HCT116 (cell line): ENCODE measurements around the gene C9orf50. TPM values are rescaled to one million over a fixed set of nuclear protein-coding genes. Genes with fewer than 3 reads are reported as not detected.

ENCODE experiments used
- ATAC-seq: fragments of 200-7000 bp; cut with Tn5 transposase; 2 replicates; pipeline ENCODE4 v1.9.1; 2020; ENCODE audit warnings: mild to moderate bottlenecking, moderate library complexity
- BruUV-seq: library from RNA; stranded (reverse); fragments of 400-500 nt; replicated peaks from 2 replicates; lab custom pipeline; 2021; lab: Mats Ljungman, UMichigan
- CTCF ChIA-PET: fragments of 300-600 bp; sonication (Branson Sonifier 250); formaldehyde crosslinking; loops from one replicate; lab custom pipeline; 2021; ENCODE audit warnings: antibody characterized with exemption; lab: Charles Lee
- POLR2A ChIA-PET: fragments of 300-600, 350-600 bp; sonication (Branson Sonifier 250); formaldehyde crosslinking; loops from one replicate; lab custom pipeline; 2021; ENCODE audit warnings: antibody characterized with exemption; lab: Charles Lee
- RAD21 ChIA-PET, 2 experiments: fragments of 300-600 bp; sonication (Branson Sonifier 250); formaldehyde crosslinking; loops; one replicate each; lab custom pipeline; 2023; ENCODE audit warnings: low total read pairs in 2 of 2; ENCODE audit not compliant: uncharacterized antibody in 2 of 2, unreplicated experiment in 2 of 2, low non-redundant PET in 1 of 2; lab: Charles Lee
- DNase-seq: peaks from one replicate; pipeline ENCODE4 v3.0.0-alpha.2; 2010; ENCODE audit warnings: low read depth, low spot score
- H2AFZ ChIP-seq: fragments of 200-600 bp; shearing (Covaris generic), sonication (generic); 2 replicates; pipeline ENCODE4 v1.6.1; 2017; ENCODE audit warnings: low read depth, mixed run types, mixed read lengths, antibody characterized with exemption, low read length; ENCODE audit not compliant: poor library complexity, severe bottlenecking
- H3K27ac ChIP-seq: 2 replicates; pipeline ENCODE4 v1.5.1; 2012; ENCODE audit warnings: low read depth, low read length
- H3K27me3 ChIP-seq: fragments of 200-600 bp; sonication (generic); 2 replicates; pipeline ENCODE4 v1.6.1; 2016; ENCODE audit warnings: mixed run types, low read length, mixed read lengths; ENCODE audit not compliant: insufficient read depth
- H3K36me3 ChIP-seq, 2 experiments: fragments of 200-500 bp in 1 of 2; fragments of 200-600 bp in 1 of 2; sonication (Bioruptor generic) in 1 of 2; sonication (generic) in 1 of 2; 2 replicates each; pipeline versions ENCODE4 v1.5.1 to v1.6.1; 2014 to 2016; ENCODE audit warnings: low read length in 2 of 2, inconsistent platforms in 1 of 2, mixed read lengths in 1 of 2, mixed run types in 1 of 2; ENCODE audit not compliant: insufficient read depth in 2 of 2, control insufficient read depth in 1 of 2
- H3K4me1 ChIP-seq, 2 experiments: fragments of 200-600 bp in 1 of 2; sonication (generic) in 1 of 2; 2 replicates each; pipeline versions ENCODE4 v1.5.1 to v1.6.1; 2012 to 2017; ENCODE audit warnings: low read length in 2 of 2, inconsistent platforms in 1 of 2, mild to moderate bottlenecking in 1 of 2, mixed read lengths in 1 of 2, mixed run types in 1 of 2, moderate library complexity in 1 of 2; ENCODE audit not compliant: insufficient read depth in 2 of 2, control insufficient read depth in 1 of 2
- H3K4me2 ChIP-seq: fragments of 200-600 bp; sonication (generic); 2 replicates; pipeline ENCODE4 v1.6.1; 2017; ENCODE audit warnings: mixed run types, low read length, mixed read lengths
- H3K4me3 ChIP-seq, 2 experiments: fragments of 200-600 bp in 1 of 2; sonication (generic) in 1 of 2; replicated peaks in 1 of 2; 2 replicates each; pipeline ENCODE4 v1.5.1; 2011 to 2016; ENCODE audit warnings: low read length in 2 of 2, control low read depth in 1 of 2, low read depth in 1 of 2, mild to moderate bottlenecking in 1 of 2, mixed read lengths in 1 of 2, mixed run types in 1 of 2
- H3K79me2 ChIP-seq: fragments of 200-600 bp; sonication (generic); 2 replicates; pipeline ENCODE4 v1.6.1; 2017; ENCODE audit warnings: mild to moderate bottlenecking, mixed run types, low read length, moderate library complexity, mixed read lengths; ENCODE audit not compliant: insufficient read depth
- H3K9ac ChIP-seq: fragments of 200-600 bp; sonication (generic); 2 replicates; pipeline ENCODE4 v1.6.1; 2016; ENCODE audit warnings: low read length, mixed read lengths
- H3K9me2 ChIP-seq: fragments of 200-600 bp; sonication (generic), shearing (Covaris generic); 2 replicates; pipeline ENCODE4 v1.6.1; 2017; ENCODE audit warnings: mixed run types, mild to moderate bottlenecking, moderate library complexity; ENCODE audit not compliant: insufficient read depth
- H3K9me3 ChIP-seq, 2 experiments: fragments of 200-500 bp in 1 of 2; fragments of 200-600 bp in 1 of 2; sonication (Bioruptor generic) in 1 of 2; sonication (generic) in 1 of 2; 2 replicates each; pipeline ENCODE4 v1.6.1; 2014 to 2017; ENCODE audit warnings: low read length in 2 of 2, mixed read lengths in 2 of 2, inconsistent platforms in 1 of 2, low read depth in 1 of 2, mild to moderate bottlenecking in 1 of 2, mixed run types in 1 of 2, moderate library complexity in 1 of 2; ENCODE audit not compliant: control insufficient read depth in 1 of 2, insufficient read depth in 1 of 2
- H4K20me1 ChIP-seq: fragments of 200-600 bp; sonication (generic), shearing (Covaris generic); 2 replicates; pipeline ENCODE4 v1.6.1; 2017; ENCODE audit warnings: mixed run types, mild to moderate bottlenecking, moderate library complexity; ENCODE audit not compliant: insufficient read depth
- CBX3 ChIP-seq: IDR thresholded peaks from 2 replicates; pipeline ENCODE4 v1.6.1; 2012; ENCODE audit warnings: low read depth
- CEBPB ChIP-seq: IDR thresholded peaks from 2 replicates; pipeline ENCODE4 v1.6.1; 2012; ENCODE audit warnings: low read depth
- EGR1 ChIP-seq: IDR thresholded peaks from 2 replicates; pipeline ENCODE4 v1.6.1; 2012; ENCODE audit warnings: low read depth
- JUND ChIP-seq: IDR thresholded peaks from 2 replicates; pipeline ENCODE4 v1.6.1; 2012
- POLR2A ChIP-seq: IDR thresholded peaks from 2 replicates; pipeline ENCODE4 v1.7.0; 2011; ENCODE audit warnings: borderline replicate concordance; ENCODE audit not compliant: insufficient read depth, insufficient read length; ENCODE audit errors: extremely low read depth
- POLR2AphosphoS5 ChIP-seq: IDR thresholded peaks from 2 replicates; pipeline ENCODE4 v1.6.1; 2011; ENCODE audit warnings: mild to moderate bottlenecking, low read depth, low read length, moderate library complexity
- SIN3A ChIP-seq: IDR thresholded peaks from 2 replicates; pipeline ENCODE4 v1.6.1; 2012; ENCODE audit warnings: low read depth
- YY1 ChIP-seq: IDR thresholded peaks from 2 replicates; pipeline ENCODE4 v1.6.1; 2011; ENCODE audit warnings: low read length, low read depth, moderate library complexity, mild to moderate bottlenecking; ENCODE audit not compliant: insufficient replicate concordance; ENCODE audit errors: extremely low read depth
- ZFX ChIP-seq: fragments of 450-650 bp; IDR thresholded peaks from 2 replicates; pipeline ENCODE4 v1.6.1; 2017
- ZNF274 ChIP-seq: fragments of 200-500 bp; sonication (Bioruptor generic); IDR thresholded peaks from 2 replicates; pipeline ENCODE4 v1.6.1; 2014; ENCODE audit warnings: mild to moderate bottlenecking, low read depth, low read length, inconsistent platforms
- intact Hi-C: fragments of 100-400 bp; cut with micrococcal nuclease; formaldehyde crosslinking; loops from 2 replicates; pipeline ENCODE4 v1.10.0; 2022
- total RNA-seq: library from RNA; stranded (reverse); gene quantifications from one replicate; pipeline ENCODE4 v1.2.1, GENCODE V29; 2021; ENCODE audit not compliant: unreplicated experiment
- TF ChIP-seq, protein P1 (sequence below): IDR thresholded peaks from 2 replicates; pipeline ENCODE4 v1.6.1; 2012
- TF ChIP-seq, protein P2 (sequence below), 3 experiments: fragments of 200-600 bp in 1 of 3; sonication (generic) in 1 of 3; IDR thresholded peaks in 2 of 3; conservative IDR thresholded peaks in 1 of 3; 2 replicates each; pipeline ENCODE4 v1.5.1; 2012 to 2017; ENCODE audit warnings: low read depth in 2 of 3, low read length in 2 of 3, antibody characterized with exemption in 1 of 3, borderline replicate concordance in 1 of 3, control low read depth in 1 of 3, mild to moderate bottlenecking in 1 of 3, mixed read lengths in 1 of 3, mixed run types in 1 of 3, moderate library complexity in 1 of 3; ENCODE audit not compliant: insufficient read depth in 1 of 3

The C9orf50 gene
- total RNA-seq, 1 experiment from 2014 or later: not detected

DNA sequence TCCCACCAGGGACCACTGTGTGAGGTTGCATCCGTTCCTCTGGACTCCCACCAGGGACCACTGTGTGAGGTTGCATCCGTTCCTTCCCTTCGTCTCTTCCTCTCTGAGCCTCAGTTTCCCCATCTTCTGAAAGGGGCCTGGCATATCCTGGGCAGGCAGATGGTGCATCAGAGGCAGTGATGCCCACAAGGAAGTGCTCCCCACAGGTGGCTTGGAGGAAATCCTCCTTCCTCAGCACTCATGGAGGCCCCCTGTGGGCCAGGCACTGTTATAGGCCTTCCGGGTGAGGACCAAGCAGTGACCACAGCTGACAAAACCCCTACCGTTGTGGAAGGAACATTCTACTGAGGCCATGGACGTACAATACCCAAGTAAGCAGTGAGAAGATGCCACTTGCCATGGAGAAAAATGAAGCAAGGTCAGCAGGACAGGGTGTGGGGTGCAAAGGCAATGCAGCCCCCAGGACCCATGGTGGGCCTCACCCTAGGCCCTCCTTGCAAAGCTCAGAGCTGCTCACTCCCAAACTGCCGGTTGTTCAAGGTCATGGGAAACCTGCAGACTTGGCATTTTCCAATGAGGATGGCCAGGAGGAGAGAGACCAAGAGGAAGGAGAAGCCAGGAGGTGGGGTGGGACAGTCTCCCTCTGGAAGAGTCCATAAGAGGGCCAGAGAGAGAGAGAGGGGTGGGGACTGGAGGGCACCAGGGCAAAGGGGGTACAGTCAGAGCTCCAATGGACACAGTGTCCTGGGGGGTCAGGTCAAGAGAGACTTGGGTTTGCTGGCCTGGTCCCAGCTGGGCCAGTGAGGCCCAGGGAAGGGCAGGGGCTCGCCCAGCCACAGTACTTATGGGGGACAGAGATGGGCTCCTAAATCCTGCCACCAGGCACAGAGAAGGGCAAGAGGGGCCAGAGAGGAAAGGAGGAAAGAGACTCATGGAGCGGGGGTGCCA, 51.1 kb downstream of the C9orf50 start:
- H3K4me1 ChIP-seq: peaks cover 50 to 68% of the 10 kb centered on the region in 2 experiments
- H3K79me2 ChIP-seq: no peaks in the 10 kb centered on the region
- H3K4me2 ChIP-seq: peak overlapping the region; percentile 98
- H4K20me1 ChIP-seq: no peaks in the 10 kb centered on the region
- DNase-seq (peak; percentile 81), ATAC-seq (peak; percentile 45)
- no peaks in the 10 kb centered on the region for H3K27me3 ChIP-seq
- POLR2A ChIA-PET: interaction anchor here (0.7 to 3.5 kb wide), 14 partner anchors 11 to 393 kb away, joined by 3 to 18 read pairs (median 6); partner anchors contain the start of gene IER5L
- no peaks in the 10 kb centered on the region for H3K9me2 ChIP-seq
- CTCF ChIA-PET: interaction anchor here (0.7 to 2.2 kb wide), 11 partner anchors 11 to 427 kb away, joined by 3 to 15 read pairs (median 4); no protein-coding TSS in a partner anchor
- no peaks in the 10 kb centered on the region for H3K36me3 ChIP-seq
- peak overlapping the region; percentile 89 for H3K9ac ChIP-seq
- peaks cover 0 to 18% of the 10 kb centered on the region in 2 experiments; a peak in 1 of 4 replicates for H3K9me3 ChIP-seq
- TF ChIP-seq ZNF274: no peak
- TF ChIP-seq, protein P1, sequence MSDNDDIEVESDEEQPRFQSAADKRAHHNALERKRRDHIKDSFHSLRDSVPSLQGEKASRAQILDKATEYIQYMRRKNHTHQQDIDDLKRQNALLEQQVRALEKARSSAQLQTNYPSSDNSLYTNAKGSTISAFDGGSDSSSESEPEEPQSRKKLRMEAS: no peak
- no peak for TF ChIP-seq EGR1
- TF ChIP-seq YY1: peak; percentile 38
- TF ChIP-seq JUND: no peak
- peak; percentile 24 for TF ChIP-seq POLR2A
- TF ChIP-seq CBX3: no peak
- TF ChIP-seq, protein P2, sequence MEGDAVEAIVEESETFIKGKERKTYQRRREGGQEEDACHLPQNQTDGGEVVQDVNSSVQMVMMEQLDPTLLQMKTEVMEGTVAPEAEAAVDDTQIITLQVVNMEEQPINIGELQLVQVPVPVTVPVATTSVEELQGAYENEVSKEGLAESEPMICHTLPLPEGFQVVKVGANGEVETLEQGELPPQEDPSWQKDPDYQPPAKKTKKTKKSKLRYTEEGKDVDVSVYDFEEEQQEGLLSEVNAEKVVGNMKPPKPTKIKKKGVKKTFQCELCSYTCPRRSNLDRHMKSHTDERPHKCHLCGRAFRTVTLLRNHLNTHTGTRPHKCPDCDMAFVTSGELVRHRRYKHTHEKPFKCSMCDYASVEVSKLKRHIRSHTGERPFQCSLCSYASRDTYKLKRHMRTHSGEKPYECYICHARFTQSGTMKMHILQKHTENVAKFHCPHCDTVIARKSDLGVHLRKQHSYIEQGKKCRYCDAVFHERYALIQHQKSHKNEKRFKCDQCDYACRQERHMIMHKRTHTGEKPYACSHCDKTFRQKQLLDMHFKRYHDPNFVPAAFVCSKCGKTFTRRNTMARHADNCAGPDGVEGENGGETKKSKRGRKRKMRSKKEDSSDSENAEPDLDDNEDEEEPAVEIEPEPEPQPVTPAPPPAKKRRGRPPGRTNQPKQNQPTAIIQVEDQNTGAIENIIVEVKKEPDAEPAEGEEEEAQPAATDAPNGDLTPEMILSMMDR (IDR thresholded peaks at IDR 0.05 in 2 of 3, conservative IDR thresholded peaks at IDR 0.05 in 1 of 3; ENCODE audit: borderline replicate concordance in 1 of 3, insufficient read depth in 1 of 3, low read depth in 2 of 3, low read length in 2 of 3): peak in 2 of 3 experiments; percentile 66 to 80; a peak in 4 of 6 replicates
- TF ChIP-seq POLR2AphosphoS5: 0 out of 2 replicates have a peak, but pooled peaks have one; percentile 9
- TF ChIP-seq CEBPB: no peak
- no peak for TF ChIP-seq SIN3A
- peak; percentile 26; the same call in 1 of the 2 replicates for TF ChIP-seq ZFX
- H3K4me3 ChIP-seq: peak overlapping the region; percentile 34 to 72
- intact Hi-C loops: loop anchor here (1.0 to 5.0 kb wide), 4 partner anchors 37 to 432 kb away; no protein-coding TSS in a partner anchor
- BruUV-seq: TSS peak; percentile 37
- H3K27ac ChIP-seq: peak overlapping the region; percentile 100
- H2AFZ ChIP-seq: no peak overlapping the region
- RAD21 ChIA-PET: interaction anchor here (0.6 to 1.5 kb wide), 6 partner anchors 17 to 430 kb away, joined by 3 to 6 read pairs (median 4); no protein-coding TSS in a partner anchor
